H1 (cell line): Measurements from ENCODE around the gene GGT7. TPM values are rescaled to one million over a fixed set of nuclear protein-coding genes. Genes with fewer than 3 reads are reported as not detected.

Source experiments
- CTCF ChIA-PET: fragments of 300-600 bp; sonication (Branson Sonifier 250); formaldehyde crosslinking; loops from one replicate; lab custom pipeline; 2021; ENCODE audit not compliant: partially characterized antibody; lab: Charles Lee
- POLR2A ChIA-PET: fragments of 300-600 bp; sonication (Branson Sonifier 250); formaldehyde crosslinking; loops from one replicate; lab custom pipeline; 2021; ENCODE audit warnings: inconsistent platforms; ENCODE audit not compliant: partially characterized antibody; lab: Charles Lee
- DNase-seq, 2 experiments: peaks; one replicate each; pipeline versions ENCODE4 v3.0.0 to v3.0.0-alpha.2; 2010 to 2022; ENCODE audit warnings: low spot score in 2 of 2, low read depth in 1 of 2, mixed read lengths in 1 of 2
- FAIRE-seq: peaks from 2 replicates; lab custom pipeline; 2011; peaks lifted over from hg19 to GRCh38; lab: Jason Lieb, UNC
- H2AFZ ChIP-seq: 2 replicates; pipeline ENCODE4 v1.8.1; 2012; ENCODE audit warnings: low read length, inconsistent platforms
- H2AK5ac ChIP-seq: 2 replicates; pipeline ENCODE4 v1.6.1; 2013; ENCODE audit warnings: low read depth, low read length
- H2BK120ac ChIP-seq: replicated peaks from 2 replicates; pipeline ENCODE3; 2013; ENCODE audit warnings: low read depth, low read length, inconsistent platforms
- H2BK12ac ChIP-seq: 2 replicates; pipeline ENCODE4 v1.6.1; 2013; ENCODE audit warnings: low read depth, low read length
- H2BK15ac ChIP-seq: 2 replicates; pipeline ENCODE4 v1.6.1; 2013; ENCODE audit warnings: low read length
- H2BK20ac ChIP-seq: 2 replicates; pipeline ENCODE4 v1.6.1; 2013; ENCODE audit warnings: low read length
- H2BK5ac ChIP-seq: 2 replicates; pipeline ENCODE4 v1.6.1; 2013; ENCODE audit warnings: low read depth, low read length
- H3K14ac ChIP-seq: 2 replicates; pipeline ENCODE4 v1.6.1; 2013; ENCODE audit warnings: inconsistent platforms; ENCODE audit not compliant: insufficient read length
- H3K18ac ChIP-seq: 2 replicates; pipeline ENCODE4 v1.6.1; 2013; ENCODE audit warnings: low read length; ENCODE audit errors: extremely low read depth
- H3K23ac ChIP-seq: 2 replicates; pipeline ENCODE4 v1.6.1; 2013; ENCODE audit warnings: inconsistent platforms; ENCODE audit not compliant: insufficient read length
- H3K23me2 ChIP-seq: 2 replicates; pipeline ENCODE4 v1.6.1; 2013; ENCODE audit warnings: low read depth, low read length
- H3K27ac ChIP-seq: 2 replicates; pipeline ENCODE4 v1.6.1; 2011; ENCODE audit warnings: low read depth, low read length, inconsistent platforms
- H3K27me3 ChIP-seq, 4 experiments: replicated peaks in 1 of 4; 1 replicate in 1 of 4; 2 replicates in 3 of 4; pipeline versions ENCODE4 v1.6.1 to v1.8.1; 2011 to 2013; ENCODE audit warnings: low read length in 3 of 4, mild to moderate bottlenecking in 3 of 4, inconsistent platforms in 2 of 4, mixed read lengths in 2 of 4, moderate library complexity in 1 of 4; ENCODE audit not compliant: control insufficient read depth in 3 of 4, insufficient read depth in 3 of 4; ENCODE audit errors: extremely low read depth in 1 of 4
- H3K36me3 ChIP-seq, 4 experiments: 2 replicates each; pipeline versions ENCODE4 v1.6.1 to v1.8.1; 2011 to 2013; ENCODE audit warnings: mild to moderate bottlenecking in 4 of 4, low read length in 3 of 4, moderate library complexity in 2 of 4, control low read depth in 1 of 4, inconsistent platforms in 1 of 4; ENCODE audit not compliant: insufficient read depth in 4 of 4, control insufficient read depth in 2 of 4
- H3K4ac ChIP-seq: replicated peaks from 2 replicates; pipeline ENCODE3; 2013; ENCODE audit warnings: low read length, low read depth, mixed read lengths, inconsistent platforms; ENCODE audit not compliant: insufficient read length
- H3K4me1 ChIP-seq, 4 experiments: replicated peaks in 1 of 4; 1 replicate in 1 of 4; 2 replicates in 3 of 4; pipeline versions ENCODE4 v1.6.1 to v1.8.1; 2011 to 2013; ENCODE audit warnings: low read length in 3 of 4, inconsistent platforms in 2 of 4, mixed read lengths in 1 of 4; ENCODE audit not compliant: insufficient read depth in 4 of 4, control insufficient read depth in 3 of 4
- H3K4me2 ChIP-seq, 2 experiments: 2 replicates each; pipeline versions ENCODE4 v1.6.1 to v1.8.1; 2011 to 2013; ENCODE audit warnings: low read depth in 2 of 2, low read length in 2 of 2, control low read depth in 1 of 2, inconsistent platforms in 1 of 2, mild to moderate bottlenecking in 1 of 2; ENCODE audit not compliant: insufficient read depth in 1 of 2
- H3K4me3 ChIP-seq, 4 experiments: fragments of 200-600, 300-600 bp in 1 of 4; sonication (generic), shearing (Covaris generic), sonication (Bioruptor Twin) in 1 of 4; 2 replicates each; pipeline versions ENCODE4 v1.5.1 to v1.8.1; 2011 to 2016; ENCODE audit warnings: low read length in 4 of 4, low read depth in 3 of 4, control low read depth in 2 of 4, inconsistent platforms in 2 of 4, mild to moderate bottlenecking in 2 of 4, mixed read lengths in 1 of 4, moderate library complexity in 1 of 4; ENCODE audit not compliant: insufficient read depth in 2 of 4; ENCODE audit errors: extremely low read depth in 1 of 4
- H3K56ac ChIP-seq: replicated peaks from 2 replicates; pipeline ENCODE3; 2013; ENCODE audit warnings: low read depth, mild to moderate bottlenecking, mixed read lengths, low read length, inconsistent platforms; ENCODE audit not compliant: insufficient read length
- H3K79me1 ChIP-seq: 2 replicates; pipeline ENCODE4 v1.6.1; 2013; ENCODE audit warnings: low read depth, low read length, control low read depth
- H3K79me2 ChIP-seq, 2 experiments: 2 replicates each; pipeline versions ENCODE4 v1.6.1 to v1.8.1; 2012 to 2013; ENCODE audit warnings: low read length in 2 of 2, mild to moderate bottlenecking in 2 of 2, inconsistent platforms in 1 of 2; ENCODE audit not compliant: insufficient read depth in 2 of 2, control insufficient read depth in 1 of 2
- H3K9ac ChIP-seq, 4 experiments: replicated peaks in 1 of 4; 1 replicate in 1 of 4; 2 replicates in 3 of 4; pipeline versions ENCODE4 v1.6.1 to v1.8.1; 2011 to 2013; ENCODE audit warnings: low read depth in 3 of 4, low read length in 3 of 4, control low read depth in 2 of 4, mild to moderate bottlenecking in 2 of 4, moderate library complexity in 2 of 4, inconsistent platforms in 1 of 4; ENCODE audit errors: extremely low read depth in 1 of 4
- H3K9me3 ChIP-seq, 2 experiments: 2 replicates each; pipeline versions ENCODE4 v1.6.1 to v1.8.1; 2012 to 2013; ENCODE audit warnings: mild to moderate bottlenecking in 2 of 2, moderate library complexity in 2 of 2, control low read depth in 1 of 2, inconsistent platforms in 1 of 2, low read depth in 1 of 2, low read length in 1 of 2, mixed read lengths in 1 of 2; ENCODE audit not compliant: insufficient read depth in 2 of 2
- H4K20me1 ChIP-seq, 2 experiments: replicated peaks in 1 of 2; 2 replicates each; pipeline versions ENCODE3 to v1.8.1; 2011 to 2013; ENCODE audit warnings: inconsistent platforms in 2 of 2, low read length in 2 of 2, mild to moderate bottlenecking in 1 of 2; ENCODE audit not compliant: insufficient read depth in 2 of 2, control insufficient read depth in 1 of 2
- H4K5ac ChIP-seq: 2 replicates; pipeline ENCODE4 v1.6.1; 2013; ENCODE audit warnings: low read length, low read depth, mixed read lengths, inconsistent platforms; ENCODE audit not compliant: insufficient read length
- H4K8ac ChIP-seq: 2 replicates; pipeline ENCODE4 v1.8.0; 2013; ENCODE audit warnings: mild to moderate bottlenecking, moderate library complexity, low read length, inconsistent platforms; ENCODE audit not compliant: insufficient read depth; ENCODE audit errors: extremely low read depth
- H4K91ac ChIP-seq: replicated peaks from 2 replicates; pipeline ENCODE3; 2013; ENCODE audit warnings: low read length, mixed read lengths, inconsistent platforms; ENCODE audit not compliant: insufficient read length
- ASH2L ChIP-seq: fragments of 200-600, 300-600 bp; sonication (generic); IDR thresholded peaks from one replicate; pipeline ENCODE4 v1.7.1; 2017; ENCODE audit warnings: low read length
- CBX8 ChIP-seq: fragments of 300-800, 300-1000 bp; sonication (generic); IDR thresholded peaks from 2 replicates; pipeline ENCODE4 v1.7.1; 2016; ENCODE audit warnings: low read depth, low read length, borderline replicate concordance
- CHD2 ChIP-seq: IDR thresholded peaks from 2 replicates; pipeline ENCODE4 v1.6.1; 2012; ENCODE audit warnings: low read length, improper control_type of control experiment
- CREB1 ChIP-seq: IDR thresholded peaks from 2 replicates; pipeline ENCODE4 v1.6.1; 2012; ENCODE audit warnings: inconsistent platforms
- CTBP2 ChIP-seq: IDR thresholded peaks from 2 replicates; pipeline ENCODE4 v1.7.0; 2011; ENCODE audit warnings: borderline replicate concordance, mild to moderate bottlenecking, moderate library complexity, mixed read lengths, low read length; ENCODE audit not compliant: insufficient read depth, insufficient read length
- POLR2A ChIP-seq, 2 experiments: IDR thresholded peaks; 1 replicate in 1 of 2; 2 replicates in 1 of 2; pipeline ENCODE4 v1.6.1; 2011; ENCODE audit warnings: low read depth in 2 of 2, low read length in 2 of 2, mild to moderate bottlenecking in 2 of 2; ENCODE audit errors: control extremely low read depth in 1 of 2
- POLR2AphosphoS5 ChIP-seq: IDR thresholded peaks from 2 replicates; pipeline ENCODE4 v1.6.1; 2011; ENCODE audit warnings: low read depth, low read length
- RFX5 ChIP-seq: IDR thresholded peaks from 2 replicates; pipeline ENCODE4 v1.6.1; 2011; ENCODE audit warnings: low read depth, low read length, improper control_type of control experiment, borderline replicate concordance
- RXRA ChIP-seq: IDR thresholded peaks from 2 replicates; pipeline ENCODE4 v1.6.1; 2011; ENCODE audit warnings: low read depth, mild to moderate bottlenecking, low read length, moderate library complexity; ENCODE audit not compliant: insufficient read depth
- SAP30 ChIP-seq: fragments of 300-600 bp; sonication (generic); IDR thresholded peaks from 2 replicates; pipeline ENCODE4 v1.7.1; 2012; ENCODE audit warnings: low read length, moderate library complexity, mild to moderate bottlenecking, inconsistent platforms; ENCODE audit not compliant: insufficient read depth, insufficient replicate concordance
- SP2 ChIP-seq: IDR thresholded peaks from 2 replicates; pipeline ENCODE4 v1.6.1; 2012; ENCODE audit warnings: mild to moderate bottlenecking, low read length, inconsistent platforms
- SUZ12 ChIP-seq: fragments of 200-600 bp; sonication (generic); IDR thresholded peaks from 2 replicates; pipeline ENCODE4 v1.6.1; 2012; ENCODE audit warnings: mild to moderate bottlenecking, inconsistent platforms, low read length, moderate library complexity, mixed read lengths
- TAF1 ChIP-seq: IDR thresholded peaks from 2 replicates; pipeline ENCODE4 v1.6.1; 2011; ENCODE audit warnings: mild to moderate bottlenecking, low read depth, low read length
- TCF12 ChIP-seq: IDR thresholded peaks from 2 replicates; pipeline ENCODE4 v1.6.1; 2011; ENCODE audit warnings: low read depth, mild to moderate bottlenecking, low read length
- YY1 ChIP-seq: IDR thresholded peaks from 2 replicates; pipeline ENCODE4 v1.6.1; 2011; ENCODE audit warnings: low read depth, mild to moderate bottlenecking, low read length
- ZNF274 ChIP-seq: IDR thresholded peaks from 2 replicates; pipeline ENCODE4 v1.7.0; 2012; ENCODE audit warnings: low read length, borderline replicate concordance; ENCODE audit errors: extremely low read depth
- WGBS, 2 experiments: shearing (Covaris generic) in 1 of 2; methylation state at CpG; one replicate each; pipeline versions ENCODE4 v1.1.6 to v1.1.7; 2013 to 2015; ENCODE audit warnings: low lambda C conversion rate in 2 of 2, mixed read lengths in 2 of 2, inconsistent platforms in 1 of 2, low coverage in 1 of 2, missing lambda C conversion rate in 1 of 2; ENCODE audit not compliant: insufficient replicate concordance in 2 of 2, insufficient coverage in 1 of 2, insufficient read length in 1 of 2; ENCODE audit errors: extremely low coverage in 1 of 2, missing lambda C conversion rate in 1 of 2; 5-methylcytosine and 5-hydroxymethylcytosine counted together
- polyA plus RNA-seq, 7 experiments: library from polyadenylated mRNA; depleted of rRNA in 3 of 7; stranded (reverse) in 5 of 7; unstranded in 2 of 7; fragments of >200 nt in 5 of 7; fragments of 200-250 nt in 2 of 7; gene quantifications; 1 replicate in 5 of 7; 2 replicates in 1 of 7; 4 replicates in 1 of 7; pipeline versions ENCODE4 v1.2.1 to v1.2.3, GENCODE V29; 2011 to 2013; ENCODE audit warnings: missing spikeins in 2 of 7, mixed read lengths in 2 of 7
- total RNA-seq: library from RNA; stranded (reverse); fragmentation: NEBNext Ultra II Directional; extraction: Animal tissue kit (Norgen Biotek cat#: 25700); gene quantifications from 2 replicates; pipeline ENCODE4 v1.2.1, GENCODE V29; 2021

The GGT7 gene
- total and polyA plus RNA-seq, 2 of the 8 experiments (the other 6 are each of a cell fraction or from before 2014, with no cell fraction given): 20.2 to 25.5 TPM

DNA sequence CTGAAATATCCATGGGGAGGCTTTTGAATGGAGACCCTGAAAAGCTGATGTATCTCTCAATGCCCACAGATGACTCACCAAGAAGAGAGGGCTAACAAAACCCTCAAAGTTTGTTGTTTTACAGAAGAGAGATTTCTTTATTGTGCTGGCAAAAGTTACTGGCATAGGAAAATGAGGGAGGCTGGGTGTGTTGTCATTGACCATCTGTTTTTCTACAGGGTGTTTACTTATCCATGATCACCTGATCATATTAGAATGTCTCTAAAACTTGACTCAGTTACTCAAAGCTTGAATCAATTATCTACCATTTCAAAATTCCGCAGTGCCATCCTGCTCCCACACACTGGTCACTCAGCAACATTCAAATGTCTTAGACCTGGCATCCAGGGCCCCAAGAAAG is 57.0 kb downstream of the GGT7 start:
- no peak overlapping the region for H3K27ac ChIP-seq
- CTCF ChIA-PET: no interaction called here

More for the DNA sequence above, 57.0 kb downstream of the GGT7 start:
- Histone ChIP-seq H3K79me2 (peaks cover 0 to 28% of the 10 kb centered on the region in 2 experiments; a peak in 2 of 4 replicates), H3K9ac (no peak overlapping the region), H3K23me2 (no peaks in the 10 kb centered on the region), H2BK120ac (no peak overlapping the region), H3K4me1 (peaks cover 0 to 2% (median 0%) of the 10 kb centered on the region in 4 experiments; a peak in 2 of 7 replicates), H3K4me2 (no peak overlapping the region), H4K91ac (no peak overlapping the region), H3K18ac (no peak overlapping the region), H4K5ac (no peak overlapping the region), H4K8ac (no peak overlapping the region), H3K14ac (no peak overlapping the region), H3K36me3 (no peaks in the 10 kb centered on the region), H2BK12ac (no peak overlapping the region), H3K23ac (no peak overlapping the region), H2AK5ac (no peak overlapping the region), H4K20me1 (peaks cover 0 to 2% of the 10 kb centered on the region in 2 experiments), H3K56ac (no peak overlapping the region), H3K79me1 (no peaks in the 10 kb centered on the region; the same call in 1 of the 2 replicates), H2BK15ac (no peak overlapping the region), H3K4ac (no peak overlapping the region), H3K27me3 (no peaks in the 10 kb centered on the region), H2AFZ (no peak overlapping the region), H2BK5ac (no peak overlapping the region), H3K9me3 (no peaks in the 10 kb centered on the region), H3K4me3 (no peak overlapping the region), H2BK20ac (no peak overlapping the region)
- DNase-seq (no peak), FAIRE-seq (no peak)
- WGBS, 2 experiments: 96% methylated on average over 1 of the region's 1 CpG; no CpG with 5 or more reads in 1 of the 2 experiments
- TF ChIP-seq YY1 (no peak), POLR2A (IDR thresholded peaks at IDR 0.05; ENCODE audit: control extremely low read depth in 1 of 2, low read depth in 2 of 2, low read length in 2 of 2) (no peak), SUZ12 (no peak), CBX8 (no peak), CHD2 (no peak), RFX5 (no peak), ASH2L (no peak), TCF12 (no peak), SP2 (no peak), SAP30 (no peak), TAF1 (no peak), POLR2AphosphoS5 (no peak), RXRA (no peak), ZNF274 (no peak), CREB1 (no peak), CTBP2 (no peak)
- POLR2A ChIA-PET: no interaction called here
